Measurements from ENCODE around the gene OPTC. TPM values are rescaled to one million over a fixed set of nuclear protein-coding genes. Genes with fewer than 3 reads are reported as not detected.

OPTC gene
- total RNA-seq, 1 experiment from 2014 or later: not detected

DNA sequence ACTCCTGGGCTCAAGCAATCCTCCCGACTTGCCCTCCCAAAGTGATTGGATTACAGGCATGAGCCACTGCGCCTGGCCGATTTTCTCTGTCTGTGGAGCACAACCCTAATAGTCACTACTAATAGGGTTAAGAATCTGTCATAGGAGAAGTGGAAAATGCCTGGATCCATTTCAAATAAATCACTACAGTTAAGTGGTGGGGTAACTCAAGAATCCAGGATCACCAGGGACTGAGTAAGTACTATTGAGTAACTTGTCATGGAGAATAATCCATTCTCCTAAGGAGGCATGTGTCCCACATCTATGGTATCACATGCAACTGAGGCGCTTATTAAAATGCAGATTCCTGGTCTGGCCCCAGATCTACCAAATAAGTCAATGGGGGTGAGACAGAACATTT lies 53.2 kb downstream of the OPTC start:
- DNase-seq (ENCODE audit: low spot score): no peak
- in situ Hi-C loops (cut with HindIII; ENCODE audit: low sequenced_read_pairs): no loop called here

DNA sequence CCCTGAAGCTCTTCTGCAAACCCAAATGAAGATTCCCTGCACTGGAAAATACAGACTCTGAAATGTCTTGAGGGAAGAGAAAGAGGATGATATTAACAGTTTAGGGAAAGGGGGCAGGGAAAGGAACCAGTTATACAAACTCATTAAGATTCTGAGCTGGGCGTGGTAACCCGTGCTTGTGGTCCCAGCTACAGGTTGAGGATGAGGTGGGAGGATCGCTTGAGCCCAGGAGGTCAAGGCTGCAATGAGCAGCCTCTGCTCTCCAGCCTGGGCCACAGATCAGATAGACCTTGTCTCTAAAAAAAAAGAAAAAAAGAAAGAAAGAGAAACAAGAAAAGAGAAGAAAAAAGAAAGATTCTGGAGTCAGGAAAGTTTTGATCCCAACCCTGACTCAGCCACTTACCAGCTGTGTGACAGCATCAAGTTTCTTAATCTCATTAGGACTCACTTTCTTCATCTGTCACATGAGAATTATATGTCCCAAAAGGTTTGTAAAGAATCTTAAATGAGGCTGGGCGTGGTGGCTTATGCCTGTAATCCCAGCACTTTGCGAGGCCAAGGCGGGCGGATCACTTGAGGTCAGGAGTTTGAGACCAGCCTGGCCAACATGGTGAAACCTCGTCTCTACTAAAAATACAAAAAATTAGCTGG lies 53.9 kb downstream of the OPTC start:
- DNase-seq (ENCODE audit: low spot score): no peak
- in situ Hi-C loops (cut with HindIII; ENCODE audit: low sequenced_read_pairs): no loop called here

DNA sequence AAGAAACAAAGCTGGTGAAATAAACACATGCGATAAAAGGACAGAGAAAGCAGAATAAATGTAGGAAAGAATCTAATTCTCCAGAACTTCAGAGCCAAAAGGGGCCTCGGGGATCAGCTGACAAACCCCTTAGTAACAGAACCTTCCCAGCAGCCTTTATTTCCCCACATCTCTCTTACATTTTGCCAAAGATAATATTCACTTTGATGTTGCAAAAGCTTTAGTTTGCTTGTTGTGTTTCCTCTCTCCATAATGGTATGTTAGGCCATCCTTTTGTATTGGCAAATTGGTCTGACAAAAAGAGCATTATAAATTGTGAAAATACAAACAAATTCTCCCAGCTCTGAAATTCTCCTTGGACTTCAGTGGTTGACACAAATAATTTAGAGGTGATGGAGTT lies 54.9 kb downstream of the OPTC start:
- DNase-seq (ENCODE audit: low spot score): no peak
- in situ Hi-C loops (cut with HindIII; ENCODE audit: low sequenced_read_pairs): no loop called here

DNA sequence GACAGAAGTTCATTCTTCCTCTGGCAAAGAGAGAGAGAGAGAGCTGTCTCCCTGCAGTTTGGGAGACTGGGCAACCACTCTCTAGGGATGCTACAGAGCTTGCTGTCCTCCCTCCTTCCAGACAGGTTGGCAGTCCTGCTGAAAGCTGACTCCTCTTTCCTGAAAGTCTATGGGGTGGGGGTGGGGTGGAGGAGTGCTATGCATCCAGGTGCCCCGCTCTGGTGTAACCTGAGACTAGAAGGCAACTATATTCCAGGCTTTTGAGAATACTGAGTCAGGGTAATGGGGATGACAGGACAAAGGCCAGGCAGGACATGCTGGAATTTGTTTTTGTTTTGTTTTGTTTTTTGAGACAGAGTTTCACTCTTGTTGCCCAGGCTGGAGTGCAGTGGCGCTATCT lies 55.4 kb downstream of the OPTC start:
- DNase-seq (ENCODE audit: low spot score): no peak
- in situ Hi-C loops (cut with HindIII; ENCODE audit: low sequenced_read_pairs): no loop called here

DNA sequence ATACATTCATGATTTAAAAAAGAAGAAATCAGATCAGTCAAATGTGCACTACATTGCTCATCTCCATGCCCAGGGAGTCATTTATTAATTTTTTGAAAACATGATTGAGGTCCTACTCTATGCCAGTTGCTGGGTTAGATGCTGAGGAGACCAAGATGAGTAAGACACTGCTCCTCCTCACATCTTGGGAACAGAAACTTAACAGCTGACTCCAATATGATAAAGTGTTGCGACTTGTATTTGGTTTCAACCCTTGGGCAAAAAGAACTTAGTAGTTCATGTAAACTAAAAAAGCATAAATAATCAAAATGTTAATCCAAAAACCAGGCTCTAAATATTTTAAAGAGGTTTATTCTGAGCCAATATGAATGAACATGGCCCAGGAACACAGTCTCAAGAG lies 56.9 kb downstream of the OPTC start:
- DNase-seq (ENCODE audit: low spot score): no peak
- in situ Hi-C loops (cut with HindIII; ENCODE audit: low sequenced_read_pairs): no loop called here

DNA sequence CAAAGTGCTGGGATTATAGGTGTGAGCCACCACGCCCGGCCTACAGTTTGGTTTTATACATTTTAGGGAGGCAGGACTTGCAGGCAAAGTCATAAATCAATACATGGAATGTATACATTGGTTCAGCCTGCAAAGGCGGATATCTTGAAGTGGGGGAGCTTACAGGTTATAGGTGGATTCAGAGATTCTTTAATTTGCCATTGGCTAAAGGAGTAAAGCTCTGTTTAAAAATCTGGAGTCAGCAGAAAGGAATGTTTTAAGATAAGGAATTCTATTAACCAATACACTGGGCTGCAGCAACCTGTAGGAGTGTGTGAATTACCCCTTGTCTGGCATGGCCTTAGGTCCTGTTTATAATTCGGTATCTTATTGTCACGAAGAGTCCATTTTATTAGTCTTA lies 57.6 kb downstream of the OPTC start:
- in situ Hi-C loops (cut with HindIII; ENCODE audit: low sequenced_read_pairs): no loop called here

DNA sequence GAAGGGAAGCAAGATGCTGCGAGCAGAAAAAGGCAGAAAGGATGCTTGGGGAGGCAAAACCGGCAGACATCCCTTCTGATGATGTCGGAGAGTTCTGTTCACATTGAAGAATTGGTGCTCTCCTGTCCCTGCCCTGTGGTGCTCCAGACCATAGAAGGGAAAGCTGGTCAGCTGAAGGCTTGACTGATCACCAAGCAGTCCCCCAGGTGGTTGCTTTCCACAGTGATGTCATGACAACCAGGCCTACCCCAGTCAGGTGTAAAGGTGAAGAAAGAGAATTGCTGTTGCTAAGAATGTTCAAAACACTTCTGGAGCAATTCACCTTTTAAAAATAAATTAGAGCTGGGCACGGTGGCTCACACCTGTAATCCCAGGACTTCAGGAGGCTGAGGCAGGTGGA lies 59.5 kb downstream of the OPTC start:
- no peak for DNase-seq (ENCODE audit: low spot score)
- in situ Hi-C loops (cut with HindIII; ENCODE audit: low sequenced_read_pairs): no loop called here

More for the DNA sequence above, 57.6 kb downstream of the OPTC start:
- no peak for DNase-seq (ENCODE audit: low spot score)

DNA sequence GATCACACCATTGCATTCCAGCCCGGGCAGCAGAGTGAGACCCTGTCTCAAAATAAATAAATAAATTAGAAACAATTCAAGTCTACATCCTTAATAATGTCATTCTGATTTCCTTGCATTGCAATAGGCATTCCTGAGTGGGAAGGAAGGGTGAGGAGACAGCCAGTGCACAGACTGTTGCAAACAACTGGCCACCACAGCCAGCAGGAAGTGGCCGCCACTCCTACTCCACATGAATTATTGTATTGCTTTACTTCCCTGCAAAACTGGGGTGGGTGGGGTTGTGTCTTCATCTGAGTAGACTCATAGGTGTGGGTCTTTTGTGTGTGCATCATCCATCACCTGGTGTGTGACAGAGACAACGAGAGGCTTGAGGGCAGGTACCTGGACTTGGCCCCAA lies 60.1 kb downstream of the OPTC start:
- DNase-seq (ENCODE audit: low spot score): no peak
- in situ Hi-C loops (cut with HindIII; ENCODE audit: low sequenced_read_pairs): no loop called here

DNA sequence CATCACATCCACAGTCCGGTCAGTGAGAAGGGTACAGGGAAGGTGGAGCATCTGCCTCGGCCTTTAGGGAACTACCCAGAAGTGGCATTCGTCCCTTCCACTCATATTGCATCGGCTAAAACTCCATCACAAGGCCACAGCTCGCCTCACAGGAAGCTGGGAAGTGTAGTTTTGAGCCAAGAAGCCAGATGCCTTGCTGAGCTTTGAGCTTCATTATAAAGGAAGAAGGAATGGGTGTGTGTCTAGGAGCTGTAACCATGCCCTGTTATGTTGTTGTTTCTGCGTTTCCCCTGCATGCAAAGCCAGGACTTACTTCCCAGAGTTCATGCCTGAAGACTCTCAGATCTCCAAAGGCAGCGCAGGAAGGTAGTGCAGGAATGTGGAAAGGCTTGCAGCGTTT lies 61.1 kb downstream of the OPTC start:
- in situ Hi-C loops (cut with HindIII; ENCODE audit: low sequenced_read_pairs): no loop called here
- DNase-seq (ENCODE audit: low spot score): no peak

DNA sequence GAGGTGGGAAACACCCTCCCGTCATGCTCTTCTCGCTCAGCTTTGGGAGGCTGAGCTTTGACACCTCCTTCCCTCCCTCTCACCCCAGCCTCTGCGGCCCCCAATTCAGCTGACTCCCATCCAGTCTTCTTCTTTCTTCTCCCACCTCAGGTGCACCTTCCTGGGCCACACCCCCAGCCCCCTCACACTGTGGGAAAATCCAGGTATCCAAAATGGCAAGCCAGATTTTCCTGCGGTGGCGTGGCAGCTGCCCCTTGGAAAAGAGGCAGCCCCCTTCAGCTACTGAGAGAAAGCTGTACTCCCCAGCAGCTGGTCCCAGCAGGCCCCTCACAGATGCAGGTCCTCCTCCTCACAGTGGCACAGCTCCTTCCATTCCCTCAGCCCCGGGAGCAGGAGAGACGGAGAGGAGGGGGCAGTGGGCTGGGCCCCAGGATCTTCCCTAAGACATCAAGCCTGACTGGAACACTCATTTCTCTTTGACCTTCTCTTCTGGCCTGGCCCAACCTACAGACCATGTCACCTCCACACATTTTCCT lies 61.6 kb downstream of the OPTC start:
- DNase-seq (ENCODE audit: low spot score): no peak
- in situ Hi-C loops (cut with HindIII; ENCODE audit: low sequenced_read_pairs): no loop called here

DNA sequence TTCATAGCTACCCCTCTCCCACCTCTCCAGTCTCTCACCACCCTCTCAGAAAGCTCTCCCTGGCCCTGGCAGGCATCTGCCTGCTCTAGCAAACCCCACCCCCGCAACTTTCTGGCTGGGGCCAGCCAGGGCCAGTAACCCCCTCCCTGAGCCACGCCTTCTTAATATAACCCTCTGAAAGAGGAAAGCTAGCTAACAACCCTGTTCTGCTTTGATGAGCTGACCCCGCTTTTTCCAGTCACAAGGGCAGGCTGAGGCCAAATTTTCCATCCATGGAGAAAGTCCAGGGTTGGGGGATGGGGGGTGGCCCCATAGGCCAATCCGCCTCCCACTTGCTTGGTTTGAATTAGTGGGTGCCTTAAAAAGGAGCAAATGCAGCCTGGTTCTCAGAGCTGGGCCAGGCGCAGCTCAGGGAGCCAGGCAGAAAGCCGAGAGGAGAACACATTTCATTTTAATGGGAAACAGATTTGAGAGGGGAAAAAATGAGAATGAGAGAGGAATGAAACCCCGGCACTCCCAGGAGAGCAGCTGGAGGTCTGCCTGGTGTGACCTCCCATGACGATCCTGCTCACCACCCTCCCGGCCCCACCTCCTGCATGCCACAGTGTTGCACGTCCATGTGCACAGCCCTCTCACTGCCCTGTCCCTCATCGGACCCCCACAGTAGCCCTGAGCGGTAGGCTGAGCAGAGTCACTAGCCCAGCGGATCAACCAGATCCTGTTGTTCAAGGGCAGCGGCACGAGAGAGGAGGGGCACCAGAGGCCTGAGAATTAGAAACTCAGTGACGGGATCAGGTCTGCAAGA lies 62.3 kb downstream of the OPTC start:
- in situ Hi-C loops (cut with HindIII; ENCODE audit: low sequenced_read_pairs): no loop called here
- no peak for DNase-seq (ENCODE audit: low spot score)

DNA sequence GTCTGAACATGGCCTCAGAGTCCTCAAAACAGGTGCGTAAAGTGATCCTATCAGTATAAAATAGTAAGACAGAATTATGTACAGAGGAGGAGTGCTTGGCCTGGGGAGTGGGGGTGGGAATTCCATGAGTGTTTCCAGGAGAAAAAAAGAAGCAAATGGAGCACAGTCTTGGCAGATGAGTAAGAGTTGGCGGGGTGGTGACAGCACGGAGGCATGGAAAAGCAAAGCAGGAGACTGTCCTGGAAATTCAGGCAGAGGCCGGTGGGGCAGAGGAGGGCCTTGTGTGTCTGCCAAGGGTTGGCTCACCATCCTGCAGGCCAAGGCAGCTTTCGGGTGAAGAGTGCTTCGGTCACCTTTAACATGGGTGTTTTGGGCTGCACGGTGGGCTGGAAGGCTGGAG lies 63.4 kb downstream of the OPTC start:
- in situ Hi-C loops (cut with HindIII; ENCODE audit: low sequenced_read_pairs): no loop called here
- DNase-seq (ENCODE audit: low spot score): peak; percentile 12

DNA sequence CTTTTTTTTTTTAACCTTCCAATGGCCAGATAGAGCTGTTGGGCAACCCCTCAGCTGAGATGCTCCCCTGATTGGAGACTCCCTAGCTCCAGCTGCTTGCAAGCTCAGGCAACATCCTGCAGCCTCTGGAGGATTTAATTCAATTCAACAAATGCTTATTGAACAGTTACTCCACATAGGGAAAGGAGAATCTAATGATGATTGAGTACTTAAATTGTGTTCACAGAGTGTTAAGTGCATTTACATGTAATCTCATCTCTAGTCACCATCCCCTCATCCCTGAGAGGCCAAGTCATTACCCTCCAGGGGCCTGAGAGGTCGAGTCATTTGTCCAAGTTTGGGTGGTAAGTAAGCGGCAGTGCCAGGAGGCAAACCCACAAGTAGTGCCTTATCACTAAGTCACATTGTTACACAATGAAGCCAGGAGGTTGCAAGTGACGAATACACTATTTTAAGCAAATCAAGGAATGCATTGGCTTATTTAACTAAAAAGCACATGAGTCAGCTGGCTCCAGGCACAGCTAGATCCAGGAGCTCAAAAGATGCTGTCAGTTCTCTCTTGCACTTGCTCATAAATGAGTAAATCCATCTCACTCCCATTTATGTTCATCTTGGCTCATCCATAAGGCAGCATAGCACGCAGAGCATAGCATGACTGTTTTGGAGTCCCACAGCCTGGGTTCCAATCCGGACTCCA lies 64.3 kb downstream of the OPTC start:
- no peak for DNase-seq (ENCODE audit: low spot score)

More for the DNA sequence above, 64.3 kb downstream of the OPTC start:
- in situ Hi-C loops (cut with HindIII; ENCODE audit: low sequenced_read_pairs): no loop called here

Other genes with a start within 250 kb of the OPTC start
- 12.7 and 15.2 TPM in 2 replicates for gene BTG2, start 188.6 kb upstream of the OPTC start, total RNA-seq (2014; rRNA removed; shearing (Covaris generic))
- gene FMOD, start 143.0 kb upstream of the OPTC start, total RNA-seq (2014; rRNA removed; shearing (Covaris generic)): not detected in 2 replicates
- not detected in 2 replicates for gene PRELP, start 18.3 kb upstream of the OPTC start, total RNA-seq (2014; rRNA removed; shearing (Covaris generic))
- 5.4 and 6.7 TPM in 2 replicates for gene ATP2B4, start 132.7 kb downstream of the OPTC start, total RNA-seq (2014; rRNA removed; shearing (Covaris generic))

All from G401 (cell line).